Heart left ventricle (tissue), 16 donors: ENCODE data around the gene DUSP16. TPM values are rescaled to one million over a fixed set of nuclear protein-coding genes. Genes with fewer than 3 reads are reported as not detected.

Experiments
- ATAC-seq, 4 donors: fragments of 200-7000 bp; cut with Tn5 transposase; one replicate each; pipeline ENCODE4 v1.9.1; 2020 to 2022; ENCODE audit warnings: moderate library complexity in 4 of 4, mild to moderate bottlenecking in 3 of 4, moderate number of reproducible peaks in 1 of 4
- DNase-seq, 5 donors: peaks; one replicate each; pipeline ENCODE4 v3.0.0-alpha.2; 2020
- H3K27ac ChIP-seq, 12 donors: fragments of 200-600 bp; sonication (generic) in 4 of 12; one replicate each; pipeline versions ENCODE4 v1.5.0 to v1.8.0; 2016 to 2022; ENCODE audit warnings: mild to moderate bottlenecking in 2 of 12
- H3K27me3 ChIP-seq, 9 donors: fragments of 200-600 bp; sonication (generic) in 2 of 9; one replicate each; pipeline versions ENCODE4 v1.5.1 to v1.8.0; 2016 to 2022; ENCODE audit warnings: mild to moderate bottlenecking in 3 of 9
- H3K36me3 ChIP-seq, 9 donors: fragments of 200-600 bp; sonication (generic) in 2 of 9; one replicate each; pipeline versions ENCODE4 v1.5.0 to v1.8.0; 2018 to 2022; ENCODE audit warnings: mild to moderate bottlenecking in 2 of 9
- H3K4me1 ChIP-seq, 12 donors: fragments of 200-600 bp; sonication (generic) in 4 of 12; one replicate each; pipeline versions ENCODE4 v1.5.0 to v1.8.0; 2016 to 2022; ENCODE audit warnings: mild to moderate bottlenecking in 3 of 12
- H3K4me3 ChIP-seq, 12 donors: fragments of 200-600 bp; sonication (generic) in 4 of 12; one replicate each; pipeline versions ENCODE4 v1.5.0 to v1.8.0; 2017 to 2022; ENCODE audit warnings: mild to moderate bottlenecking in 9 of 12, moderate library complexity in 4 of 12
- H3K9me3 ChIP-seq, 12 donors: fragments of 200-600 bp; sonication (generic) in 4 of 12; one replicate each; pipeline versions ENCODE4 v1.5.0 to v1.8.0; 2016 to 2022; ENCODE audit warnings: mild to moderate bottlenecking in 1 of 12
- CTCF ChIP-seq, 12 donors: fragments of 200-600 bp; sonication (generic) in 4 of 12; IDR thresholded peaks; one replicate each; pipeline versions ENCODE4 v1.5.0 to v1.8.0; 2018 to 2022; ENCODE audit warnings: antibody characterized with exemption in 12 of 12, mild to moderate bottlenecking in 5 of 12
- POLR2A ChIP-seq, 2 donors: fragments of 450-650 bp; IDR thresholded peaks; one replicate each; pipeline ENCODE4 v1.6.1; 2017; ENCODE audit warnings: antibody characterized with exemption in 2 of 2, mild to moderate bottlenecking in 2 of 2, moderate library complexity in 2 of 2
- WGBS, 4 donors: extraction: QIAGEN DNeasy Blood & Tissue Kit in 2 of 4; methylation state at CpG; one replicate each; pipeline versions ENCODE4 v1.1.5 to v1.1.7; 2013 to 2018; 5-methylcytosine and 5-hydroxymethylcytosine counted together
- intact Hi-C, 10 donors: fragments of 100-400 bp; cut with DNase I; formaldehyde crosslinking; loops; one replicate each; pipeline versions ENCODE4 v1.11.1 to v1.14.2; 2022
- polyA plus RNA-seq, 2 donors: library from polyadenylated mRNA; stranded (reverse); fragments of 200-250 nt; gene quantifications; one replicate each; pipeline ENCODE4 v1.2.3, GENCODE V29; 2013
- total RNA-seq, 9 donors: library from RNA; depleted of rRNA in 2 of 9; stranded (reverse); fragments of >200 nt in 2 of 9; fragmentation: NEBNext Ultra II Directional in 3 of 9; extraction: Animal tissue kit (Norgen Biotek cat#: 25700) in 3 of 9; gene quantifications; one replicate each; pipeline versions ENCODE4 v1.1.0 to v1.2.4, GENCODE V29; 2016 to 2023
- donor health status: ischemic (EF 13 %, LVEDD 7.1; RV severe dilation, severe dysfunction).
- donor health status: healthy with polysubstance abuse.
- donor health status: DM: no; HTN: yes; CAD: no.
- donor health status: DM: no; HTN: no; CAD: no.
- donor health status: ischemic (EF 25% LVEDD 6.9; RV normal size, moderate dysfunction).
- donor health status: ischemic (EF 25% LVEDD 5.7; RV mildly dilated, moderate dysfunction).
- donor health status: healthy.
- donor health status: DM: yes; HTN: yes; CAD: no.
- donor health status: ischemic (EF 35%, LVEDD 5.7; RV mildly dilated, moderate dysfunction).
- donor health status: nonischemic (EF 11% LVEDD 7.7; RV severe dilation, severe dysfunction).
- donor health status: DM: yes; HTN: yes; CAD: no.
- donor health status: PGD.
- donor health status: ischemic (EF 29% LVEDD 5.4; RV normal size, mild dysfunction).
- donor health status: nonischemic (EF 23%, LVEDD 6.1; RV moderate dilation, normal function).

Gene DUSP16
- total and polyA plus RNA-seq, 11 donors = 2.5 to 24.7 (median 15.1) TPM

DNA sequence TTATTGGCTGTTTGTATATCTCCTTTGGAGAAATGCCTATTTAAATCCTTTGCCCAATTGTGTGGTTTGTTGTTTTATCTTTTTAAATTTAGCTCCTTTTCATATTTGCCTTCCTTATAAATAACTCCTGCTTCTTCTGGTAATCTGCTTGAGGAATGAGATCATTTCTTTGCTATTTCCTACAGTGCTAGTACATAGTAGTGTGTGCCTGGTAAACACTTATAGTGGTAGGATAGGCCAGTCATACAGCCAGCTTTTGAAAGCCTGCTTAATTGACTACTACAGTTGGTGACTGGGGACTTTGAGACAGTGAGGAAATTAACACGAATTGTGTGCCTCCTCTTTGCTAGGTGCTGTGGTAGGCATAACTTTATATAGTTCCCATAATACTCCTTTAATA, 137.0 kb downstream of the DUSP16 start:
- peaks cover 0 to 14% (median 3%) of the 10 kb centered on the region in 12 donors for H3K4me1 ChIP-seq
- peak overlapping the region in 1 of 12 donors; percentile 15 for H3K27ac ChIP-seq
- intact Hi-C loops = no loop called here
- H3K27me3 ChIP-seq = no peaks in the 10 kb centered on the region
- peaks cover 0 to 37% (median 6%) of the 10 kb centered on the region in 12 donors for H3K9me3 ChIP-seq
- 50 to 61% (median 54%) methylated on average over 1 of the region's 1 CpG for WGBS, 4 donors
- no peaks in the 10 kb centered on the region for H3K36me3 ChIP-seq
- no peak for DNase-seq
- no peak overlapping the region for H3K4me3 ChIP-seq
- peak in 1 of 4 donors; percentile 80 for ATAC-seq
- TF ChIP-seq POLR2A (IDR thresholded peaks at IDR 0.05) (no peak), CTCF (IDR thresholded peaks at IDR 0.05) (no peak)

DNA sequence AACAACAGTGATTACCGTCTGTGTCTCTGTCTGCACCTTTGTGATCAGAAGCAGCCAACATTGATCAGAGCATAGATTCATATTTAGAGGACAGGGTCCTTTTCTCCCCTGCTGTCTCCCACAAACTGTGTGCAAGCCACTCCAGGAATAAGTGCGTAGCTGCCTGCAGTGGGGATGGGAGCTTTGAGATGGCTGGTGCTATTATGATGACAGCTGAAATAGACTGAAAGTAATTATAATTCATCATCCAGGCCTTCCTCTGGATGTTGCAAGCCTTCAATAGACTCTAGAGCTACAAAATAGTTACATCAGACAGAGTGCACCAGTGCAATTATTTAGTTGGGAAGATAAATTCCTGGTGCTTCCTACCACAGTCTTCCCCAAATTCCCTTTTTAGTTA, 137.7 kb downstream of the DUSP16 start:
- no peak overlapping the region for H3K4me3 ChIP-seq
- no peaks in the 10 kb centered on the region for H3K27me3 ChIP-seq
- no peaks in the 10 kb centered on the region for H3K36me3 ChIP-seq
- TF ChIP-seq POLR2A (IDR thresholded peaks at IDR 0.05) = no peak
- no peak for TF ChIP-seq CTCF (IDR thresholded peaks at IDR 0.05)
- WGBS, 4 donors = 74 to 100% (median 87%) methylated on average over 2 of the region's 2 CpGs
- peaks cover 0 to 14% (median 3%) of the 10 kb centered on the region in 12 donors for H3K4me1 ChIP-seq
- peaks cover 0 to 37% (median 6%) of the 10 kb centered on the region in 12 donors for H3K9me3 ChIP-seq
- intact Hi-C loops = no loop called here
- no peak for ATAC-seq
- H3K27ac ChIP-seq = no peak overlapping the region
- DNase-seq = no peak

Other genes starting within 250 kb of the DUSP16 start
- gene MANSC1, start 212.6 kb downstream of the DUSP16 start, total RNA-seq = 10 to 100 TPM in 5 of 9 donors, 1 to 10 TPM in 4; 8.1 to 23.1 (median 11.3) TPM
- 10 to 100 TPM in 1 of 2 donors, 1 to 10 TPM in 1; 4.5 to 11.1 TPM for gene MANSC1, start 212.6 kb downstream of the DUSP16 start, polyA plus RNA-seq
- 10 to 100 TPM in 6 of 9 donors, 1 to 10 TPM in 3; 7.6 to 21.3 (median 12.3) TPM for gene BORCS5, start 205.8 kb downstream of the DUSP16 start, total RNA-seq
- 1 to 10 TPM; 3.9 to 8.5 TPM for gene BORCS5, start 205.8 kb downstream of the DUSP16 start, polyA plus RNA-seq
- 10 to 100 TPM; 15.5 to 30.0 (median 19.9) TPM for gene CREBL2, start 49.0 kb upstream of the DUSP16 start, total RNA-seq
- gene CREBL2, start 49.0 kb upstream of the DUSP16 start, polyA plus RNA-seq = 10 to 100 TPM in 1 of 2 donors, 1 to 10 TPM in 1; 8.8 to 15.6 TPM
- under 1 TPM in 1 of 9 donors, not detected in 8; 0.61 TPM for gene GPR19, start 133.3 kb upstream of the DUSP16 start, total RNA-seq
- under 1 TPM in 1 of 2 donors, not detected in 1; 0.04 TPM for gene GPR19, start 133.3 kb upstream of the DUSP16 start, polyA plus RNA-seq
- gene CDKN1B, start 154.5 kb upstream of the DUSP16 start, total RNA-seq = 10 to 100 TPM; 25.8 to 44.9 (median 35.1) TPM
- gene CDKN1B, start 154.5 kb upstream of the DUSP16 start, polyA plus RNA-seq = 10 to 100 TPM; 19.0 to 27.4 TPM
- 10 to 100 TPM in 8 of 9 donors, 1 to 10 TPM in 1; 7.8 to 45.0 (median 15.2) TPM for gene APOLD1, start 222.8 kb upstream of the DUSP16 start, total RNA-seq
- 10 to 100 TPM in 1 of 2 donors, 1 to 10 TPM in 1; 7.1 to 24.6 TPM for gene APOLD1, start 222.8 kb upstream of the DUSP16 start, polyA plus RNA-seq